HepG2 (cell line): ENCODE results near the gene UPF3B. TPM values are rescaled to one million over a fixed set of nuclear protein-coding genes. Genes with fewer than 3 reads are reported as not detected.
"Not testable (repeated sequence)": the region's sequence is repeated elsewhere in the genome, so short reads cannot be mapped to it uniquely, and the experiment has no call there.

Experiments used
- ATAC-seq: fragments of 200-7000 bp; cut with Tn5 transposase; 3 replicates; pipeline ENCODE4 v1.9.1; 2020; ENCODE audit warnings: mild to moderate bottlenecking, moderate library complexity
- BruUV-seq: library from RNA; stranded (reverse); fragments of 400-500 nt; replicated peaks from 2 replicates; lab custom pipeline; 2021; lab: Mats Ljungman, UMichigan
- CTCF ChIA-PET: fragments of 300-600 bp; formaldehyde crosslinking; extraction: SDS; loops from one replicate; lab custom pipeline; 2021; ENCODE audit warnings: low total read pairs, inconsistent platforms, low intra/inter-chr PET ratio; lab: Yijun Ruan, JAX
- POLR2A ChIA-PET: fragments of 350-600 bp; sonication (Branson Sonifier 250); formaldehyde crosslinking; loops from one replicate; lab custom pipeline; 2020; ENCODE audit warnings: antibody characterized with exemption, inconsistent platforms; lab: Yijun Ruan, JAX
- DNase-seq: peaks from one replicate; pipeline ENCODE4 v3.0.0-alpha.2; 2015; ENCODE audit warnings: low spot score
- FAIRE-seq: peaks from 3 replicates; lab custom pipeline; 2011; peaks lifted over from hg19 to GRCh38; lab: Jason Lieb, UNC
- H2AFZ ChIP-seq: one replicate; pipeline ENCODE4 v1.6.1; 2011; ENCODE audit warnings: low read length, inconsistent platforms
- H3K27ac ChIP-seq: fragments of 300-600 bp; 3 replicates; pipeline ENCODE4 v1.8.0; 2011; ENCODE audit warnings: mixed run types, mild to moderate bottlenecking, mixed read lengths, low read length, inconsistent platforms; ENCODE audit not compliant: insufficient read depth; ENCODE audit errors: extremely low read length
- H3K27me3 ChIP-seq, 2 experiments: fragments of 200-600 bp in 1 of 2; 2 replicates in 1 of 2; 3 replicates in 1 of 2; pipeline versions ENCODE4 v1.6.0 to v1.8.0; 2011; ENCODE audit warnings: low read length in 2 of 2, mild to moderate bottlenecking in 2 of 2, moderate library complexity in 2 of 2, inconsistent platforms in 1 of 2; ENCODE audit not compliant: insufficient read depth in 2 of 2, control insufficient read depth in 1 of 2
- H3K36me3 ChIP-seq, 2 experiments: fragments of 200-600 bp in 1 of 2; replicated peaks in 1 of 2; 2 replicates in 1 of 2; 3 replicates in 1 of 2; pipeline versions ENCODE4 v1.5.1 to v1.8.0; 2011; ENCODE audit warnings: low read length in 2 of 2, inconsistent platforms in 1 of 2; ENCODE audit not compliant: insufficient read depth in 2 of 2, control insufficient read depth in 1 of 2
- H3K4me1 ChIP-seq: 2 replicates; pipeline ENCODE4 v1.5.1; 2012; ENCODE audit warnings: low read length, inconsistent platforms; ENCODE audit not compliant: insufficient read depth
- H3K4me2 ChIP-seq: 2 replicates; pipeline ENCODE4 v1.6.0; 2011; ENCODE audit warnings: low read depth, low read length, inconsistent platforms
- H3K4me3 ChIP-seq, 3 experiments: fragments of 200-600 bp in 1 of 3; sonication (generic), shearing (Covaris generic) in 1 of 3; replicated peaks in 1 of 3; 2 replicates each; pipeline ENCODE4 v1.5.1; 2011 to 2016; ENCODE audit warnings: low read length in 3 of 3, inconsistent platforms in 2 of 3, low read depth in 2 of 3, mild to moderate bottlenecking in 2 of 3, control low read depth in 1 of 3, mixed read lengths in 1 of 3; ENCODE audit not compliant: insufficient read depth in 1 of 3
- H3K79me2 ChIP-seq: one replicate; pipeline ENCODE4 v1.6.1; 2011; ENCODE audit warnings: low read length, inconsistent platforms; ENCODE audit not compliant: insufficient read depth
- H3K9ac ChIP-seq: 2 replicates; pipeline ENCODE4 v1.6.0; 2011; ENCODE audit warnings: mild to moderate bottlenecking, low read depth, low read length, inconsistent platforms; ENCODE audit not compliant: insufficient read depth
- H3K9me3 ChIP-seq: 2 replicates; pipeline ENCODE4 v1.5.1; 2012; ENCODE audit warnings: mild to moderate bottlenecking, low read length
- H4K20me1 ChIP-seq: 2 replicates; pipeline ENCODE4 v1.6.0; 2011; ENCODE audit warnings: inconsistent platforms, mild to moderate bottlenecking, low read length, moderate library complexity; ENCODE audit not compliant: insufficient read depth
- CBX5 ChIP-seq: sonication (generic); formaldehyde crosslinking; IDR thresholded peaks from 2 replicates; pipeline ENCODE4 v1.4.0; 2020; ENCODE audit warnings: missing genetic modification reagents, borderline replicate concordance
- SALL1 ChIP-seq: sonication (generic); formaldehyde crosslinking; IDR thresholded peaks from 2 replicates; pipeline ENCODE4 v1.8.0; 2022; ENCODE audit warnings: mild to moderate bottlenecking, missing genetic modification reagents
- WGBS: methylation state at CpG from one replicate; pipeline ENCODE4 v1.1.6; 2017; ENCODE audit warnings: low lambda C conversion rate; 5-methylcytosine and 5-hydroxymethylcytosine counted together
- in situ Hi-C: cut with HindIII; loops from 2 replicates; pipeline ENCODE4 v1.10.0; 2017; ENCODE audit warnings: low pct_unique_long_range_greater_than_20kb; ENCODE audit not compliant: extremely low pct_ligation_motif_present
- intact Hi-C: fragments of 100-400 bp; cut with micrococcal nuclease; formaldehyde crosslinking; loops from one replicate; pipeline ENCODE4 v1.10.0; 2022; ENCODE audit not compliant: unreplicated experiment
- polyA plus RNA-seq, 8 experiments: library from polyadenylated mRNA; depleted of rRNA in 3 of 8; stranded (reverse) in 7 of 8; unstranded in 1 of 8; fragments of >200 nt; fragmentation: Illumina TruSeq in 4 of 8; extraction: Trizol in 4 of 8; gene quantifications; 2 replicates each; pipeline versions ENCODE4 v1.2.1 to v1.2.3, GENCODE V29; 2011 to 2016; ENCODE audit warnings: low read depth in 4 of 8, missing spikeins in 1 of 8, mixed read lengths in 1 of 8; ENCODE audit not compliant: insufficient read depth in 1 of 8
- total RNA-seq, 5 experiments: library from RNA; depleted of rRNA; stranded (reverse); fragments of >200 nt; fragmentation: Illumina TruSeq; extraction: Trizol; gene quantifications; 2 replicates each; pipeline ENCODE4 v1.2.3, GENCODE V29; 2016; ENCODE audit warnings: low read depth in 1 of 5

UPF3B gene
- total and polyA plus RNA-seq, 2 of the 13 experiments (the other 11 are each of a cell fraction or from before 2014, with no cell fraction given), result 5.2 to 7.2 TPM

DNA sequence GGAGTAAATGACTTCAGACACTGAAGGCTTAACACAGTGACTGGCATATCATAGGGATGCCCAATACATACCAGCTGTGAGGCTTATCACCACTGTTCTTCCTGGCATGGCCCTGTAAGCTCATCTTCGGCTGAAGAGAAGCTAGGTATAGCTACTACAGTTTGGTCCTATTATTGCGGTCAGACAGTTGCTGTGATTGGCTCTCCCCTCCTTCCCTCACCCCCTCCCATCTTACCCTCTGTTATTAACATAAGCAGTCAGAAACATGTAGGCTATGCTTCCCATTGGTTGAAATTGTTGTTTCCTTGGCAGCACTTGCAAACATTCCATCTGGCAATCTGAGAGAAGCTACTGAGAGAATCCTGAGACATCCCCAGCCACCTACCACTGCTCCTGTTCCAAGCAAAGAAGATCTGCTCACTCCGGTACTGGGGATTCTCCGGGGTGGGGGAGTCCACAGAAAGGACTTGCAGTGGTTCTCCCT is 43.1 kb upstream of the UPF3B start, which contains the start of gene AKAP14:
AKAP14 (plus strand) TSS at position 51 of the 484 bp plus-strand sequence. CDS start 7,331 bp downstream, outside the sequence.
- Histone ChIP-seq H3K27me3 (no peaks in the 10 kb centered on the region), H3K4me3 (no peak within 1 kb of the TSS), H3K27ac (no peak within 1 kb of the TSS), H3K79me2 (no peaks in the 10 kb centered on the region), H3K4me1 (no peaks in the 10 kb centered on the region), H2AFZ (no peak within 1 kb of the TSS), H3K4me2 (no peak within 1 kb of the TSS), H3K9ac (no peak within 1 kb of the TSS), H3K9me3 (no peaks in the 10 kb centered on the region), H4K20me1 (no peaks in the 10 kb centered on the region), H3K36me3 (no peaks in the 10 kb centered on the region)
- BruUV-seq, result no TSS peak
- TF ChIP-seq SALL1 (CRISPR knock-in tag), result no peak
- TF ChIP-seq CBX5 (CRISPR knock-in tag), result no peak
- in situ Hi-C loops, result no loop called here
- no peak for DNase-seq
- intact Hi-C loops, result no loop called here
- ATAC-seq, result no peak
- CTCF ChIA-PET, result no interaction called here
- POLR2A ChIA-PET, result no interaction called here
- no peak for FAIRE-seq
- WGBS, result 79% methylated on average over 4 of the region's 4 CpGs

DNA sequence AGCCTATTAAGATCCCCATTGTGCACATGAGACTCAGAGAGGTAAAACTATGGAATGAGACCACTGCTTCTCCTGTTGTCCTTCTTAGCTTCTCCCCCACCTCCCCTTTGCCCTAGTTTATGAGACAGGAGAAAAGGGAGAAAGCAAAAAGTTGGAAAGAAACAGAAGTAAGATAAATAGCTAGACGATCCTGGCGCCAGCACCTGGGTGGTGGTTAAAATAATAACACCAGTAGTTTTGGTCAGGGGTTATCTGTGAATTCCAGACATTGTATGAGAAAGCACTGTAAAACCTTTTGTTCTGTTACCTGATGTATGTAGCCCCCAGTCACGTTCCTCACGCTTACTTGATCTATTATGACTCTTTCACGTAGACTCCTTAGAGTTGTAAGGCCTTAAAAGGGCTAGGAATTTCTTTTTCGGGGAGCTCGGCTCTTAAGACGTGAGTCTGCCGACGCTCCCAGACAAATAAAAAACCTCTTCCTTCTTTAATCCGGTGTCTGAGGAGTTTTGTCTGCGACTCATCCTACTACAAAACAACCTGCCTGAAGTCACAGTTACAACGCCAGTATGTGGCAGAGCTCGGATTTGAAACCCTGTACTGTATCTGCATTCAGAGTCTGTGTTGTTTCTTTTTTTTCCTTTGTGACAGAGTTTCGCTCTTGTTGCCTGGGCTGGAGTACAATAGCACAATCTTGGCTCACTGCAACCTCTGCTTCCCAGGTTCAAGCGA is 39.4 kb upstream of the UPF3B start:
- in situ Hi-C loops, H3K27me3 ChIP-seq, POLR2A ChIA-PET: not testable (repeated sequence)

DNA sequence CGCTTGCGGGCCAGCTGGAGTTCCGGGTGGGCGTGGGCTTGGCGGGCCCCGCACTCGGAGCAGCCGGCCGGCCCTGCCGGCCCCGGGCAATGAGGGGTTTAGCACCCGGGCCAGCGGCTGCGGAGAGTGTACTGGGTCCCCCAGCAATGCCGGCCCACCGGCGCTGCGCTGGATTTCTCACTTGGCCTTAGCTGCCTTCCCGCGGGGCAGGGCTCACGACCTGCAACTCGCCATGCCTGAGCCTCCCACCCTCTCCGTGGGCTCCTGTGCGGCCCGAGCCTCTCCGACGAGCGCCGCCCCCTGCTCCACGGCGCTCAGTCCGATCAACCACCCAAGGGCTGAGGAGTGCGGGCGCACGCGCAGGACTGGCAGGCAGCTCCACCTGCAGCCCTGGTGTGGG is 37.9 kb upstream of the UPF3B start:
- H2AFZ ChIP-seq, H3K79me2 ChIP-seq, H3K4me2 ChIP-seq, CTCF ChIA-PET, H4K20me1 ChIP-seq, BruUV-seq, H3K9me3 ChIP-seq, intact Hi-C loops, H3K9ac ChIP-seq, H3K4me1 ChIP-seq, POLR2A ChIA-PET, H3K36me3 ChIP-seq, FAIRE-seq, in situ Hi-C loops, H3K4me3 ChIP-seq, H3K27ac ChIP-seq, ATAC-seq, H3K27me3 ChIP-seq, DNase-seq: not testable (repeated sequence)
- 97% methylated on average over 6 of the region's 36 CpGs for WGBS

More for the DNA sequence above, 39.4 kb upstream of the UPF3B start:
- H3K4me3 ChIP-seq, H3K9ac ChIP-seq, H3K79me2 ChIP-seq, H2AFZ ChIP-seq, FAIRE-seq, H3K27ac ChIP-seq, BruUV-seq, H3K4me2 ChIP-seq, H4K20me1 ChIP-seq, H3K36me3 ChIP-seq, CTCF ChIA-PET, H3K4me1 ChIP-seq, ATAC-seq, H3K9me3 ChIP-seq, DNase-seq, intact Hi-C loops: not testable (repeated sequence)
- WGBS, result 89% methylated on average over 14 of the region's 16 CpGs
